GM12875 (cell line): ENCODE results near the gene TACC3.

Experiments
- H3K4me3 ChIP-seq: one replicate; pipeline ENCODE4 v1.5.1; 2011; ENCODE audit warnings: low read depth, low read length, control low read depth
- CTCF ChIP-seq: IDR thresholded peaks from 2 replicates; pipeline ENCODE4 v1.5.1; 2011; ENCODE audit warnings: low read depth, mild to moderate bottlenecking, control low read depth, inconsistent platforms, low read length, moderate library complexity, borderline replicate concordance; ENCODE audit not compliant: insufficient read depth

The TACC3 gene

DNA sequence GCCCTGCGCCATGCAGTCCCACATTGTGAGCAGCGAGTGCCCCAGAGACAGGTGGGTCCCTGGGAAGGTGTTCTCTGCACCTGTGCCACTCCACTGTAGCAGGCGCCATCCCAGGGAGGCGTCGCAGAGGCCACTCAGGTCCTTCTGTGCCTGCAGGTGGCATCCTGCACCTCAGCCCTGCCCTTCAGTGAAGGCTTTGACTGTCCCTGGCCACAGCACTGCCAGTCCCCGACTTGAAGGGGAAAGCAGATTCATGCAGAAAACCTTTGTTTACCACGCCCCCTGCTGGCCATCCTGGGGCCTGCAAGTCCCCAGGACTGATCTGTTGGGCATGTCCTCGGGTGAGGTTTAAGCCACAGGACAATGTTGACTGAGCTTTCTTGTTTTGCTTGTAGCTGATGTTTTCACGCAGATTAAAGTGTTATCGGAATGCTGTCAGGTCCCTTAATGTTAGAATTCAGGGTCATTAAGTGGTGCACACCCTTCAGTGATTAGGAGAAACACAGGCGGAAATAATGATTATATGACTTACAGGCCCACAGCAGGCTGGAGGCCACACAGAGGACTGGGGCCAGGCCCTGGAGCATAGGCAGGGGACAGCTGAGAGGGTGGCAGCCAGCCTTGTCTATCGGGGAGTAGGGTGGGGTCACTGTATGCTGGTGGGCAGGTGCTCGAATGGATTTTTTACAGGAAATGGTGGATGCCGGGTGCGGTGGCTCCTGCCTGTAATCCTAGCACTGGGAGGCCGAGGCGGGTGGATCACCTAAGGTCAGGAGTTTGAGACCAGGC, 5.0 kb downstream of the TACC3 start:
- peak; percentile 92 for TF ChIP-seq CTCF
- H3K4me3 ChIP-seq = no peak overlapping the region

DNA sequence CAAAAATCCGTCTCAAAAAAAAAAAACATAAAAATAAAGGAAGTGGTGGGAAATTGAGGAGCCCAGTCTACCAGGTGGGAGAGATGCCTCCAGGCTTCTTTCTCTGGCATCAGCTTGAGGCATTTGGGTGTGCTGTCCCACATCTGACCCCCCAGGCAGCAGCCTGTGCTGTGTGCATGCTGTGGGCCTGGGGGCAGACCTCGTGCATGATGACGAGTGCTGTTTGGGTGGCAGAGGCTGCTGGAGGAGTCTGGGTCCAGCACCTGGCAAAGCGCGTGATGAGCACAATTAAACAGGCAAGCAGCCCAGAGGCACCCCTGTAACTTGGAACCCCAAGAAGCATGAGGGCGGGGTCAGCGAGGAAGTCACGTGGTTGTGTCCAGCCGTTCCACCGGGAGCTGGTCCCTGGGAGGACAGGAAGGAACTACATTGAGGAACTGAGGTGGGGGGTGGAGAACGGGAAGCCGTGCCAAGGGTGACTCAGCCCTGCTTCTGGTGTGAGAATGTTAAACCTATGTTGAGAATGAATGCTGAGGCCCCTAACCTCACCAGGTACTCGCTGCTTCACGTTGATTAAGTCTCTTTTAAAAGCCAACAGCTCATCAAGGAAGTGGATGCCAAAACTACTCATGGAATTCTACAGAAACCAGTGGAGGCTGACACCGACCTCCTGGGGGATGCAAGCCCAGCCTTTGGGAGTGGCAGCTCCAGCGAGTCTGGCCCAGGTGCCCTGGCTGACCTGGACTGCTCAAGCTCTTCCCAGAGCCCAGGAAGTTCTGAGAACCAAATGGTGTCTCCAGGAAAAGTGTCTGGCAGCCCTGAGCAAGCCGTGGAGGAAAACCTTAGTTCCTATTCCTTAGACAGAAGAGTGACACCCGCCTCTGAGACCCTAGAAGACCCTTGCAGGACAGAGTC, 6.1 kb downstream of the TACC3 start:
- TF ChIP-seq CTCF = no peak
- no peak overlapping the region for H3K4me3 ChIP-seq

DNA sequence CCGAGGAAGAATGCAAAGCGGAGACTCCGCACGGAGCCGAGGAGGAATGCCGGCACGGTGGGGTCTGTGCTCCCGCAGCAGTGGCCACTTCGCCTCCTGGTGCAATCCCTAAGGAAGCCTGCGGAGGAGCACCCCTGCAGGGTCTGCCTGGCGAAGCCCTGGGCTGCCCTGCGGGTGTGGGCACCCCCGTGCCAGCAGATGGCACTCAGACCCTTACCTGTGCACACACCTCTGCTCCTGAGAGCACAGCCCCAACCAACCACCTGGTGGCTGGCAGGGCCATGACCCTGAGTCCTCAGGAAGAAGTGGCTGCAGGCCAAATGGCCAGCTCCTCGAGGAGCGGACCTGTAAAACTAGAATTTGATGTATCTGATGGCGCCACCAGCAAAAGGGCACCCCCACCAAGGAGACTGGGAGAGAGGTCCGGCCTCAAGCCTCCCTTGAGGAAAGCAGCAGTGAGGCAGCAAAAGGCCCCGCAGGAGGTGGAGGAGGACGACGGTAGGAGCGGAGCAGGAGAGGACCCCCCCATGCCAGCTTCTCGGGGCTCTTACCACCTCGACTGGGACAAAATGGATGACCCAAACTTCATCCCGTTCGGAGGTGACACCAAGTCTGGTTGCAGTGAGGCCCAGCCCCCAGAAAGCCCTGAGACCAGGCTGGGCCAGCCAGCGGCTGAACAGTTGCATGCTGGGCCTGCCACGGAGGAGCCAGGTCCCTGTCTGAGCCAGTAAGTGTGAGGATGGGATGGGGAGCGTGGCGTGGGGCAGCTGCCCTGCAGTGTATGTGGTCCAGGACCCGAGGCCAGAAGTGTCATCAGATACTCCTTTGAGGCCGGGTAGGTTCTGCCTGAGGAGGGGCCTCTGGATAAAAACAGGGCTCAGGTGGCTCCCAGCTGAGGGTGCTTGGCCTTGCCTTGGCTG, 7.0 kb downstream of the TACC3 start:
- H3K4me3 ChIP-seq = no peak overlapping the region
- TF ChIP-seq CTCF = no peak

DNA sequence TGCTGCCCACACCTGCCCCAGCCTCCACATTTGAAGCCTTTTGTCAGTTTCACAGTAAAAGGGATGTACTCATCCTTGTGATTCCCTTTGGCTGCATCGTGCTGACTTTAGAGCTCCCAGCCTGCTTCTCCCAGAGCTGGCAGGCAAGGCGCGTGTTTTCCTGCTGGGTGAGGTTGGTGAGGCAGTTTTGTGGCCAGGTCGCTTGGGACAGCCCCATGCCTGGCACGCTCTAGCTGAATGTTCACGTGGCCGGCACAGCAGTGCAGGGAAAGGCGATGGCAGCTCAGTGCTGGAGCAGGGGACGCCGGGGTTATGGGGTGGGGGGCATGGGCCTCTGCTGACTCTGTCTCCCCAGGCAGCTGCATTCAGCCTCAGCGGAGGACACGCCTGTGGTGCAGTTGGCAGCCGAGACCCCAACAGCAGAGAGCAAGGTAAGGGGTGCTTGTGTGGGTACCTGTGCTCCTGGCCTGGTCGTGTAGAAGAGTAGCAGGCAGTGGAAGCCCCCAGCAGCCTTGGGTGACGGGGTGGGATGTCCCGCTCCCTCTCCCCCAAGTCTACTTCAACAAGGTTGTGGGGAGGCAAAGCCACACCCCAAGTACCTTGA, 9.3 kb downstream of the TACC3 start:
- TF ChIP-seq CTCF = no peak
- H3K4me3 ChIP-seq = no peak overlapping the region

GRCh38 chr4:1731180-1731579, 9.9 kb downstream of the TACC3 start:
- TF ChIP-seq CTCF = no peak
- H3K4me3 ChIP-seq = no peak overlapping the region

DNA sequence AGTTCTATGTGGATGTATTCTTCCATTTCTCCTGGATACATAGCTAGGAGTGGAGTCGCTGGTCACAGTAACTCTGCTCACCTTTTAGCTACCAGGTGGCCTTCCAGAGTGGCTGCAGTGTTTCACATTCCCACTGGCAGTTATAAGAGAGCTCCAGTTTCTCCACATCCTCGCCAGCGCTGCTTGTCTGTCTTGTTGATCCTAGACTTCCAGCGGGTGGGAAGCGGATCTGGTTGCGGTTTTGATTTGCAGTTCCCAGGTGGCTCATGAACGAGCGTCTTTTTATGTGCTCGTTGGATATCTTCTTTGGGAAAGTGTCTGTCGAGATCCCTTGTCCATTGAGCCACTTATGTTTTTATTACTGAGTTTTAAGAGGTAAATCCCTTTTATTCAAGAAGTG, 11.6 kb downstream of the TACC3 start:
- no peak for TF ChIP-seq CTCF
- no peak overlapping the region for H3K4me3 ChIP-seq
